Keratinocyte (primary cell): Measurements from ENCODE around the gene FANCD2OS.
"Not testable (repeated sequence)": the region's sequence is repeated elsewhere in the genome, so short reads cannot be mapped to it uniquely, and the experiment has no call there.

ENCODE experiments used
- CTCF ChIP-seq, 3 experiments: IDR thresholded peaks in 1 of 3; conservative IDR thresholded peaks in 1 of 3; optimal IDR thresholded peaks in 1 of 3; 2 replicates in 2 of 3; 3 replicates in 1 of 3; pipeline versions ENCODE3 to v1.5.1; 2011; ENCODE audit warnings: low read length in 3 of 3, mild to moderate bottlenecking in 3 of 3, moderate library complexity in 2 of 3, control low read depth in 1 of 3, inconsistent platforms in 1 of 3; ENCODE audit not compliant: insufficient read depth in 2 of 3; ENCODE audit errors: extremely low read depth in 1 of 3
- EZH2 ChIP-seq: IDR thresholded peaks from one replicate; pipeline ENCODE4 v1.6.1; 2012; ENCODE audit warnings: inconsistent platforms, mild to moderate bottlenecking, low read length, moderate library complexity

GRCh38 chr3:10135872-10136271 lies 27.8 kb upstream of the FANCD2OS start:
- not testable (repeated sequence) for TF ChIP-seq CTCF (optimal IDR thresholded peaks at IDR 0.05 in 1 of 3, IDR thresholded peaks at IDR 0.05 in 1 of 3, conservative IDR thresholded peaks at IDR 0.05 in 1 of 3; ENCODE audit: extremely low read depth in 1 of 3, insufficient read depth in 2 of 3, low read length in 3 of 3); EZH2
